Caco-2 (cell line): ENCODE results near the gene ARL6IP4. TPM values are rescaled to one million over a fixed set of nuclear protein-coding genes. Genes with fewer than 3 reads are reported as not detected.

Source experiments
- BruUV-seq: library from RNA; stranded (reverse); fragments of 400-500 nt; replicated peaks from 2 replicates; lab custom pipeline; 2021; lab: Mats Ljungman, UMichigan
- CTCF ChIA-PET: fragments of 300-600 bp; sonication (Branson Sonifier 250); formaldehyde crosslinking; loops from one replicate; lab custom pipeline; 2022; ENCODE audit warnings: antibody characterized with exemption; lab: Charles Lee
- POLR2A ChIA-PET: fragments of 300-600 bp; sonication (Branson Sonifier 250); formaldehyde crosslinking; loops from one replicate; lab custom pipeline; 2022; ENCODE audit warnings: antibody characterized with exemption; lab: Charles Lee
- DNase-seq, 2 experiments: peaks; one replicate each; pipeline versions ENCODE4 v3.0.0 to v3.0.0-alpha.2; 2020 to 2022
- H3K27me3 ChIP-seq: replicated peaks from 2 replicates; pipeline ENCODE4 v1.6.0; 2011; ENCODE audit warnings: low read length; ENCODE audit not compliant: control insufficient read depth, insufficient read depth
- H3K36me3 ChIP-seq: 2 replicates; pipeline ENCODE4 v1.5.1; 2011; ENCODE audit warnings: low read length; ENCODE audit not compliant: control insufficient read depth, insufficient read depth
- H3K4me1 ChIP-seq: fragments of 250-450 bp; sonication (Bioruptor Pico); 2 replicates; pipeline ENCODE4 v1.5.1; 2020; ENCODE audit warnings: mild to moderate bottlenecking
- H3K4me3 ChIP-seq: 2 replicates; pipeline ENCODE4 v1.5.1; 2011; ENCODE audit warnings: low read depth, mild to moderate bottlenecking, control low read depth, low read length
- H3K9me3 ChIP-seq: fragments of 250-450 bp; sonication (Bioruptor Pico); 2 replicates; pipeline ENCODE4 v1.5.1; 2020; ENCODE audit warnings: mild to moderate bottlenecking, moderate library complexity
- H3K27ac Mint-ChIP-seq: one replicate; pipeline ENCODE4 v1.8.0; 2022; ENCODE audit warnings: mixed read lengths; ENCODE audit not compliant: unreplicated experiment
- H3K27me3 Mint-ChIP-seq: one replicate; pipeline ENCODE4 v1.8.0; 2022; ENCODE audit warnings: mixed read lengths; ENCODE audit not compliant: insufficient read depth, unreplicated experiment
- H3K36me3 Mint-ChIP-seq: one replicate; pipeline ENCODE4 v1.8.0; 2022; ENCODE audit warnings: mild to moderate bottlenecking, mixed read lengths; ENCODE audit not compliant: insufficient read depth, unreplicated experiment
- H3K4me1 Mint-ChIP-seq: one replicate; pipeline ENCODE4 v1.8.0; 2022; ENCODE audit warnings: low read depth, mixed read lengths; ENCODE audit not compliant: unreplicated experiment
- H3K4me3 Mint-ChIP-seq: one replicate; pipeline ENCODE4 v1.8.0; 2022; ENCODE audit warnings: mild to moderate bottlenecking, moderate library complexity, mixed read lengths; ENCODE audit not compliant: unreplicated experiment
- H3K9me3 Mint-ChIP-seq: one replicate; pipeline ENCODE4 v1.8.0; 2022; ENCODE audit warnings: mixed read lengths; ENCODE audit not compliant: unreplicated experiment
- intact Hi-C: fragments of 100-400 bp; cut with micrococcal nuclease; formaldehyde crosslinking; loops from one replicate; pipeline ENCODE4 v1.10.0; 2022; ENCODE audit not compliant: unreplicated experiment
- total RNA-seq: library from RNA; stranded (reverse); gene quantifications from 2 replicates; pipeline ENCODE4 v1.2.3, GENCODE V29; 2022
- TF ChIP-seq, protein P1 (sequence below), 2 experiments: fragments of 200-600 bp in 1 of 2; IDR thresholded peaks; 1 replicate in 1 of 2; 2 replicates in 1 of 2; pipeline versions ENCODE4 v1.5.1 to v1.8.0; 2011 to 2022; ENCODE audit warnings: antibody characterized with exemption in 1 of 2, control low read depth in 1 of 2, inconsistent platforms in 1 of 2, low read depth in 1 of 2, low read length in 1 of 2, mild to moderate bottlenecking in 1 of 2, moderate library complexity in 1 of 2; ENCODE audit not compliant: insufficient read depth in 1 of 2, severe bottlenecking in 1 of 2, unreplicated experiment in 1 of 2

The ARL6IP4 gene
- total RNA-seq, 1 experiment from 2014 or later: 103 TPM

DNA sequence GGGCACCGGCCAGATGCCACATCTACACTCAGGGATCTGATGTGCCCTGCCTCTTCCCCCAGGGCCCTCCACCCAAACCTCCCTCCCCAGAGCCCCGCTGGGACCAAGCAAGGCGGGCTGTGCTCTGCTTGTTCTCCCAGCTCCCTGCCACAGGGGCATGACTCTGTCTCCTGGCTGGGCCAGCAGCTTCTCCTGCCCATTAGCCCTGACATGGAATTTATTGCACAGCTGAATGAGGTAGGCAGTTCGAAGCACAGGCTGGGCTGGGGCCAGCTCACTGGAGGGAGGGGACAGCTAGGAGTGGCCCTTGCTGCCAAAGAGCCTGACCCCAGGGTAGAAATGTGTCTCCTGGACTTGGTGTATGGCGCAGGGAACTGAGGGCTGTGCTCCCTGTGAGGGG, 42.4 kb downstream of the ARL6IP4 start:
- H3K4me1 Mint-ChIP-seq: peaks cover 8% of the 10 kb centered on the region
- no peak overlapping the region for H3K4me3 Mint-ChIP-seq

DNA sequence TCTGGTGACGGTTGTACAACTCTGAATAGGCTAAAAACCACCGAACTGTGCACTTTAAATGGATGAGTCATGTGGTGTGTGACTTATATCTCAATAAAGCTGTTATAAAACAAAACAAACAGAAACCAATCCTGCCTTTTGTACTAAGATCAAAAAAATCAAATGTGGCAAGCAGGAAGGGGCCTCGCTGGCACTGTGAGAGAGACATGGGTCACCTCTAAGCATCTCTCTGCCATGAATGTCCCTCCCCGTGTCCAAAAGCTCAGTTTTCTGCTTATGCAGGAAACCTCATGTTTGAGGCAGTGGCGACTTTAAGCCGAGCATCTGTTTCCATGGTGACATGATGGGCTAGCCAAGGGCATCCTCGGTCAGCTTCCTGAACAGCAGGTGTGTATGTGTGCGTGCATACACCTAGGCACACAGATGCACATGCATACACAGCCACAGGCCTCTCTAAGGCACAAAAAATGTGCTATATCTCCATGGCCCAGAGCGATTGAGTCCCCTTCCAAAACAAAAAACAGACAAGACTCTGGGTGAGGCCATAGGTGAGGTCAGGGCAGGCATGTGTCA, 44.4 kb downstream of the ARL6IP4 start:
- Mint-ChIP-seq H3K4me1 (no peaks in the 10 kb centered on the region), H3K9me3 (no peaks in the 10 kb centered on the region), H3K4me3 (no peak overlapping the region), H3K36me3 (no peaks in the 10 kb centered on the region), H3K27me3 (no peaks in the 10 kb centered on the region), H3K27ac (no peak overlapping the region)
- Histone ChIP-seq H3K36me3 (no peaks in the 10 kb centered on the region), H3K4me1 (peaks cover 6% of the 10 kb centered on the region; the same call in 1 of the 2 replicates), H3K9me3 (no peaks in the 10 kb centered on the region), H3K27me3 (no peaks in the 10 kb centered on the region), H3K4me3 (no peak overlapping the region)
- DNase-seq: no peak
- BruUV-seq: no TSS peak
- TF ChIP-seq, protein P1, sequence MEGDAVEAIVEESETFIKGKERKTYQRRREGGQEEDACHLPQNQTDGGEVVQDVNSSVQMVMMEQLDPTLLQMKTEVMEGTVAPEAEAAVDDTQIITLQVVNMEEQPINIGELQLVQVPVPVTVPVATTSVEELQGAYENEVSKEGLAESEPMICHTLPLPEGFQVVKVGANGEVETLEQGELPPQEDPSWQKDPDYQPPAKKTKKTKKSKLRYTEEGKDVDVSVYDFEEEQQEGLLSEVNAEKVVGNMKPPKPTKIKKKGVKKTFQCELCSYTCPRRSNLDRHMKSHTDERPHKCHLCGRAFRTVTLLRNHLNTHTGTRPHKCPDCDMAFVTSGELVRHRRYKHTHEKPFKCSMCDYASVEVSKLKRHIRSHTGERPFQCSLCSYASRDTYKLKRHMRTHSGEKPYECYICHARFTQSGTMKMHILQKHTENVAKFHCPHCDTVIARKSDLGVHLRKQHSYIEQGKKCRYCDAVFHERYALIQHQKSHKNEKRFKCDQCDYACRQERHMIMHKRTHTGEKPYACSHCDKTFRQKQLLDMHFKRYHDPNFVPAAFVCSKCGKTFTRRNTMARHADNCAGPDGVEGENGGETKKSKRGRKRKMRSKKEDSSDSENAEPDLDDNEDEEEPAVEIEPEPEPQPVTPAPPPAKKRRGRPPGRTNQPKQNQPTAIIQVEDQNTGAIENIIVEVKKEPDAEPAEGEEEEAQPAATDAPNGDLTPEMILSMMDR (IDR thresholded peaks at IDR 0.05; ENCODE audit: insufficient read depth in 1 of 2, low read depth in 1 of 2, low read length in 1 of 2, severe bottlenecking in 1 of 2, unreplicated experiment in 1 of 2): no peak
- intact Hi-C loops: no loop called here
- CTCF ChIA-PET: no interaction called here
- POLR2A ChIA-PET: no interaction called here

More for the DNA sequence above, 42.4 kb downstream of the ARL6IP4 start:
- H3K9me3 ChIP-seq: no peaks in the 10 kb centered on the region
- no peaks in the 10 kb centered on the region for H3K9me3 Mint-ChIP-seq
- TF ChIP-seq, protein P1 (IDR thresholded peaks at IDR 0.05; ENCODE audit: insufficient read depth in 1 of 2, low read depth in 1 of 2, low read length in 1 of 2, severe bottlenecking in 1 of 2, unreplicated experiment in 1 of 2): no peak
- no peak overlapping the region for H3K27ac Mint-ChIP-seq
- H3K36me3 Mint-ChIP-seq: no peaks in the 10 kb centered on the region
- no peaks in the 10 kb centered on the region for H3K27me3 ChIP-seq
- ChIA-PET POLR2A (no interaction called here), CTCF (no interaction called here)
- no peak for DNase-seq
- no peak overlapping the region for H3K4me3 ChIP-seq
- intact Hi-C loops: no loop called here
- H3K27me3 Mint-ChIP-seq: no peaks in the 10 kb centered on the region
- H3K36me3 ChIP-seq: no peaks in the 10 kb centered on the region
- peaks cover 19% of the 10 kb centered on the region for H3K4me1 ChIP-seq
- no TSS peak for BruUV-seq

DNA sequence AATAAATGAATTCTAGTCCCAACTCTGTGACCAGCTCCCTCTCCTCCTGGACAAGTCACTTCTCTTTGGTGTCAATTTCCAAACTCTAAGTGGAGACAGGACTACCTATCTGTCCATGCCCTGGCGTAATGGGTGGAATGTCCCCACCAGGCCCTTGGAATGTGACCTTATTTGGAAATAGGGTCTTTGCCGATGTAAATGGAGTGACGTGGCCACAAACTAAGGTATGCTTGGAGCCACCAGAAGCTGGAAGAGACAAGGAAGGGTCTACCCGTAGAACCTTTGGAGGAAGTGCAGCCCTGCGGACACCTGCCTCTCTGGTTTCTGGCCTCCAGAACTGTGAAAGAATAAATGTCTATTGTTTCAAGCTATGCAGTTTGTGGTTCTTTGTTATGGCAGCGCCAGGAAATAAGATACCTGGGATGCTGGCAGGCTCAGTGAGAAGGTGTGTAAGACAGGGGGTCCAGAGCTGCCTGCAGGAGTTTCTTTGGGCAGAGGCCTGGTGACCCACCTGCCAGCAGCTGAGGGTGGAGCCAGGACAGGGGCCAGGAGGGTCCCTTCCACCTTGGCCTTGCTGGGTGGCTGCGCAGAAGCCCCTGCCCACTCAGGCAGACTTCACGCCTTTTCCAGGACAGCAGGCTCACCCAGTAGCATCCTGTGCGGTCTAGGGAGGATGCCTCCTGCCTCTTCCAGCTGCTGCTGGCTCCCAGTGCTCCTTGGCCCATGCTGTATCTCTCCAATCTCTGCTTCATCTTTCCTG, 45.8 kb downstream of the ARL6IP4 start:
- no TSS peak for BruUV-seq
- TF ChIP-seq, protein P1 (IDR thresholded peaks at IDR 0.05; ENCODE audit: insufficient read depth in 1 of 2, low read depth in 1 of 2, low read length in 1 of 2, severe bottlenecking in 1 of 2, unreplicated experiment in 1 of 2): no peak
- Mint-ChIP-seq H3K4me1 (no peaks in the 10 kb centered on the region), H3K9me3 (no peaks in the 10 kb centered on the region), H3K27ac (no peak overlapping the region), H3K4me3 (no peak overlapping the region), H3K27me3 (no peaks in the 10 kb centered on the region), H3K36me3 (no peaks in the 10 kb centered on the region)
- intact Hi-C loops: no loop called here
- CTCF ChIA-PET: interaction anchor here (0.6 kb wide), 1 partner anchor 207 kb away, joined by 3 read pairs; the partner anchor contains the start of gene MPHOSPH9
- no peak for DNase-seq
- Histone ChIP-seq H3K36me3 (no peaks in the 10 kb centered on the region), H3K4me1 (no peaks in the 10 kb centered on the region), H3K27me3 (no peaks in the 10 kb centered on the region), H3K9me3 (no peaks in the 10 kb centered on the region), H3K4me3 (no peak overlapping the region)
- POLR2A ChIA-PET: no interaction called here
